AG09319 (cell line): ENCODE data around the gene ARHGEF4.

Experiments
- DNase-seq: peaks from one replicate; pipeline ENCODE4 v3.0.0-alpha.2; 2010; ENCODE audit warnings: low read depth; ENCODE audit errors: extremely low read depth
- CTCF ChIP-seq: IDR thresholded peaks from 2 replicates; pipeline ENCODE4 v1.5.1; 2011; ENCODE audit warnings: low read depth, mild to moderate bottlenecking, inconsistent platforms, low read length, moderate library complexity

ARHGEF4 gene

GRCh38 chr2:130843321-130843985 is 6.7 kb downstream of the ARHGEF4 start:
- no peak for DNase-seq
- TF ChIP-seq CTCF, result no peak

GRCh38 chr2:130844161-130844560 is 7.4 kb downstream of the ARHGEF4 start:
- no peak for DNase-seq
- TF ChIP-seq CTCF, result no peak

GRCh38 chr2:130845505-130846085 is 8.9 kb downstream of the ARHGEF4 start:
- DNase-seq, result no peak
- no peak for TF ChIP-seq CTCF

- TF ChIP-seq CTCF, result no peak
- DNase-seq, result no peak
Observed at GRCh38 chr2:130846233-130846632, 9.5 kb downstream of the ARHGEF4 start.

- no peak for DNase-seq
- no peak for TF ChIP-seq CTCF
Observed at GRCh38 chr2:130846686-130847375, 10.1 kb downstream of the ARHGEF4 start.

GRCh38 chr2:130847776-130848525 is 11.2 kb downstream of the ARHGEF4 start:
- DNase-seq, result no peak
- TF ChIP-seq CTCF, result no peak
